B cell (primary cell): ENCODE measurements around the gene NABP1. TPM values are rescaled to one million over a fixed set of nuclear protein-coding genes. Genes with fewer than 3 reads are reported as not detected.

ENCODE experiments used
- ATAC-seq: fragments of 200-7000 bp; cut with Tn5 transposase; one replicate; pipeline ENCODE4 v1.10.0; 2021; ENCODE audit warnings: low read depth, mild to moderate bottlenecking, moderate number of reproducible peaks, moderate library complexity
- CTCF ChIA-PET: fragments of 350-600 bp; sonication (Branson Sonifier 250); formaldehyde crosslinking; loops from one replicate; lab custom pipeline; 2021; ENCODE audit warnings: antibody characterized with exemption, inconsistent platforms; lab: Charles Lee
- POLR2A ChIA-PET: fragments of 350-600 bp; sonication (Branson Sonifier 250); formaldehyde crosslinking; loops from one replicate; lab custom pipeline; 2021; ENCODE audit warnings: antibody characterized with exemption; lab: Charles Lee
- DNase-seq: peaks from one replicate; pipeline ENCODE4 v3.0.0; 2013
- H2AFZ ChIP-seq: 2 replicates; pipeline ENCODE4 v1.6.1; 2012; ENCODE audit warnings: mild to moderate bottlenecking, low read depth, low read length; ENCODE audit not compliant: insufficient read depth, poor library complexity, severe bottlenecking
- H3K27ac ChIP-seq, 2 donors: 1 replicate in 1 of 2; 2 replicates in 1 of 2; pipeline ENCODE4 v1.5.1; 2012 to 2013; ENCODE audit warnings: low read length in 2 of 2, mild to moderate bottlenecking in 2 of 2, moderate library complexity in 1 of 2
- H3K27me3 ChIP-seq, 4 experiments: fragments of 200-600 bp in 1 of 4; sonication (generic) in 1 of 4; replicated peaks in 1 of 4; 1 replicate in 2 of 4; 2 replicates in 2 of 4; pipeline versions ENCODE4 v1.6.1 to v1.7.0; 2013 to 2016; ENCODE audit warnings: low read length in 3 of 4, mild to moderate bottlenecking in 2 of 4, mixed read lengths in 1 of 4, moderate library complexity in 1 of 4; ENCODE audit not compliant: insufficient read depth in 4 of 4, control insufficient read depth in 3 of 4; ENCODE audit errors: control extremely low read depth in 1 of 4
- H3K36me3 ChIP-seq, 2 experiments: replicated peaks in 1 of 2; 1 replicate in 1 of 2; 2 replicates in 1 of 2; pipeline versions ENCODE4 v1.6.1 to v1.7.1; 2013; ENCODE audit warnings: low read length in 1 of 2; ENCODE audit not compliant: insufficient read depth in 2 of 2, control insufficient read depth in 1 of 2; ENCODE audit errors: control extremely low read depth in 1 of 2, extremely low read depth in 1 of 2
- H3K4me1 ChIP-seq, 2 donors: fragments of 200-600 bp in 1 of 2; sonication (generic) in 1 of 2; 1 replicate in 1 of 2; 2 replicates in 1 of 2; pipeline versions ENCODE4 v1.5.1 to v1.6.1; 2013 to 2017; ENCODE audit warnings: low read length in 2 of 2; ENCODE audit not compliant: control insufficient read depth in 2 of 2, insufficient read depth in 2 of 2
- H3K4me2 ChIP-seq: replicated peaks from 2 replicates; pipeline ENCODE3; 2012; ENCODE audit warnings: mild to moderate bottlenecking, low read depth, low read length; ENCODE audit not compliant: poor library complexity, severe bottlenecking
- H3K4me3 ChIP-seq, 5 experiments: fragments of 200-600 bp in 1 of 5; sonication (generic) in 1 of 5; 1 replicate in 3 of 5; 2 replicates in 2 of 5; pipeline versions ENCODE4 v1.5.1 to v1.7.0; 2011 to 2016; ENCODE audit warnings: low read length in 4 of 5, mild to moderate bottlenecking in 4 of 5, low read depth in 2 of 5, control low read depth in 1 of 5, moderate library complexity in 1 of 5; ENCODE audit not compliant: insufficient read depth in 1 of 5; ENCODE audit errors: control extremely low read depth in 1 of 5, extremely low read depth in 1 of 5
- H3K79me2 ChIP-seq: fragments of 200-600 bp; sonication (generic); one replicate; pipeline ENCODE4 v1.6.0; 2016; ENCODE audit warnings: low read length; ENCODE audit not compliant: control insufficient read depth, insufficient read depth
- H3K9ac ChIP-seq: fragments of 200-600 bp; sonication (generic); 2 replicates; pipeline ENCODE4 v1.6.1; 2017; ENCODE audit warnings: mild to moderate bottlenecking, low read length, moderate library complexity
- H3K9me3 ChIP-seq, 3 donors: one replicate each; pipeline versions ENCODE4 v1.6.1 to v1.7.1; 2013; ENCODE audit warnings: low read length in 2 of 3; ENCODE audit not compliant: control insufficient read depth in 2 of 3, insufficient read depth in 1 of 3; ENCODE audit errors: control extremely low read depth in 1 of 3
- H4K20me1 ChIP-seq: 2 replicates; pipeline ENCODE4 v1.6.0; 2012; ENCODE audit warnings: mild to moderate bottlenecking, low read length; ENCODE audit not compliant: insufficient read depth, control insufficient read depth, poor library complexity, severe bottlenecking
- H3K27ac Mint-ChIP-seq: one replicate; pipeline ENCODE4 v1.8.0; 2021; ENCODE audit warnings: mixed read lengths
- H3K27me3 Mint-ChIP-seq: one replicate; pipeline ENCODE4 v1.8.0; 2021; ENCODE audit warnings: mixed read lengths
- H3K4me1 Mint-ChIP-seq: one replicate; pipeline ENCODE4 v1.8.0; 2021; ENCODE audit warnings: mixed read lengths
- H3K4me3 Mint-ChIP-seq: one replicate; pipeline ENCODE4 v1.8.0; 2021; ENCODE audit warnings: mixed read lengths
- H3K9me3 Mint-ChIP-seq: one replicate; pipeline ENCODE4 v1.8.0; 2022; ENCODE audit warnings: mixed read lengths; ENCODE audit not compliant: insufficient read depth
- CTCF ChIP-seq: fragments of 200-600 bp; IDR thresholded peaks from one replicate; pipeline ENCODE4 v1.8.0; 2022; ENCODE audit warnings: antibody characterized with exemption, mild to moderate bottlenecking
- EZH2 ChIP-seq: IDR thresholded peaks from 2 replicates; pipeline ENCODE4 v1.6.1; 2012; ENCODE audit warnings: borderline replicate concordance, low read depth, mild to moderate bottlenecking, moderate library complexity, low read length; ENCODE audit not compliant: insufficient read depth, poor library complexity, severe bottlenecking
- WGBS: methylation state at CpG from one replicate; pipeline ENCODE4 v1.1.5; 2013; ENCODE audit warnings: missing lambda C conversion rate; ENCODE audit not compliant: insufficient coverage; 5-methylcytosine and 5-hydroxymethylcytosine counted together
- intact Hi-C: fragments of 100-400 bp; cut with micrococcal nuclease; formaldehyde crosslinking; loops from one replicate; pipeline ENCODE4 v1.10.0; 2022
- polyA plus RNA-seq: library from polyadenylated mRNA; depleted of rRNA; stranded (reverse); fragments of >200 nt; gene quantifications from 2 replicates; pipeline ENCODE4 v1.2.3, GENCODE V29; 2012
- total RNA-seq, 2 donors: library from RNA; stranded (reverse); fragments of 120-200 nt in 1 of 2; gene quantifications; 1 replicate in 1 of 2; 2 replicates in 1 of 2; pipeline versions ENCODE4 v1.2.3 to v1.2.4, GENCODE V29; 2013 to 2022

Gene NABP1
- total and polyA plus RNA-seq, 2 donors (not counting 1 experiment from before 2014, with no cell fraction given): 7.2 to 56.4 TPM

- POLR2A ChIA-PET: no interaction called here
- no peaks in the 10 kb centered on the region for H3K9me3 Mint-ChIP-seq
These were observed 24.1 kb upstream of the NABP1 start for GRCh38 chr2:191653667-191654391.

More at GRCh38 chr2:191653667-191654391, 24.1 kb upstream of the NABP1 start:
- Histone ChIP-seq H3K36me3 (no peaks in the 10 kb centered on the region), H3K9ac (no peak overlapping the region), H3K27me3 (no peaks in the 10 kb centered on the region), H3K27ac (no peak overlapping the region), H2AFZ (no peak overlapping the region), H3K4me2 (no peak overlapping the region), H3K4me3 (no peak overlapping the region), H3K79me2 (no peaks in the 10 kb centered on the region), H3K4me1 (no peaks in the 10 kb centered on the region), H4K20me1 (no peaks in the 10 kb centered on the region), H3K9me3 (peaks cover 0 to 2% (median 0%) of the 10 kb centered on the region in 3 donors)
- no peak overlapping the region for H3K4me3 Mint-ChIP-seq
- no peak for DNase-seq
- H3K27me3 Mint-ChIP-seq: no peaks in the 10 kb centered on the region
- no peak for ATAC-seq
- intact Hi-C loops: no loop called here
- WGBS: 100% methylated on average over 5 of the region's 5 CpGs
- CTCF ChIA-PET: interaction anchor here (1.0 to 1.5 kb wide), 2 partner anchors 13 to 38 kb away, joined by 3 read pairs; no protein-coding TSS in a partner anchor
- no peak overlapping the region for H3K27ac Mint-ChIP-seq
- no peaks in the 10 kb centered on the region for H3K4me1 Mint-ChIP-seq
- TF ChIP-seq EZH2 (no peak), CTCF (no peak)
